Suprapubic skin (tissue), 4 donors: Measurements from ENCODE around the gene GGA3. TPM values are rescaled to one million over a fixed set of nuclear protein-coding genes. Genes with fewer than 3 reads are reported as not detected.

Experiments used
- DNase-seq, 2 donors: peaks; one replicate each; pipeline ENCODE4 v3.0.0-alpha.2; 2019; ENCODE audit warnings: low spot score in 2 of 2
- H3K27ac ChIP-seq: fragments of 200-600 bp; sonication (generic); one replicate; pipeline ENCODE4 v1.5.1; 2019
- H3K27me3 ChIP-seq: fragments of 200-600 bp; sonication (generic); one replicate; pipeline ENCODE4 v1.5.1; 2019
- H3K36me3 ChIP-seq: fragments of 200-600 bp; sonication (generic); one replicate; pipeline ENCODE4 v1.5.1; 2019
- H3K4me1 ChIP-seq: fragments of 200-600 bp; sonication (generic); one replicate; pipeline ENCODE4 v1.5.1; 2019
- H3K4me3 ChIP-seq: fragments of 200-600 bp; sonication (generic); one replicate; pipeline ENCODE4 v1.5.1; 2019; ENCODE audit warnings: mild to moderate bottlenecking
- H3K9me3 ChIP-seq: fragments of 200-600 bp; sonication (generic); one replicate; pipeline ENCODE4 v1.5.1; 2019
- CTCF ChIP-seq, 2 donors: fragments of 200-600 bp in 1 of 2; fragments of 450-650 bp in 1 of 2; sonication (generic) in 1 of 2; IDR thresholded peaks; one replicate each; pipeline ENCODE4 v1.5.1; 2016 to 2019; ENCODE audit warnings: antibody characterized with exemption in 2 of 2, mild to moderate bottlenecking in 1 of 2, moderate library complexity in 1 of 2
- EP300 ChIP-seq: sonication (generic); formaldehyde crosslinking; IDR thresholded peaks from one replicate; pipeline ENCODE4 v1.6.1; 2017; ENCODE audit warnings: antibody characterized with exemption
- POLR2A ChIP-seq, 2 donors: fragments of 450-650 bp; IDR thresholded peaks; one replicate each; pipeline ENCODE4 v1.6.1; 2017; ENCODE audit warnings: antibody characterized with exemption in 2 of 2, mild to moderate bottlenecking in 2 of 2, moderate library complexity in 2 of 2
- POLR2AphosphoS5 ChIP-seq, 3 donors: sonication (generic); formaldehyde crosslinking; IDR thresholded peaks; one replicate each; pipeline ENCODE4 v1.6.1; 2017; ENCODE audit warnings: antibody characterized with exemption in 3 of 3
- WGBS: methylation state at CpG from one replicate; pipeline ENCODE4 v1.1.5; 2018; 5-methylcytosine and 5-hydroxymethylcytosine counted together
- total RNA-seq, 4 donors: library from RNA; depleted of rRNA; stranded (reverse); fragments of >200 nt; gene quantifications; one replicate each; pipeline ENCODE4 v1.1.0, GENCODE V29; 2016

The GGA3 gene
- total RNA-seq, 4 donors from 2014 or later, result 27.0 to 68.8 (median 35.3) TPM

- Histone ChIP-seq H3K4me1 (peaks cover 30% of the 10 kb centered on the region), H3K4me3 (no peak overlapping the region), H3K36me3 (peaks cover 99% of the 10 kb centered on the region), H3K27me3 (no peaks in the 10 kb centered on the region), H3K27ac (peak overlapping the region; percentile 51), H3K9me3 (no peaks in the 10 kb centered on the region)
- DNase-seq, result no peak
- TF ChIP-seq EP300, result no peak
- peak in 1 of 2 donors; percentile 49 for TF ChIP-seq CTCF (IDR thresholded peaks at IDR 0.05)
- 75% methylated on average over 16 of the region's 23 CpGs for WGBS
Measured at GRCh38 chr17:75240394-75241142, 20.8 kb downstream of the GGA3 start.

- H3K27me3 ChIP-seq, result no peaks in the 10 kb centered on the region
- H3K4me1 ChIP-seq, result peaks cover 25% of the 10 kb centered on the region
- peaks cover 99% of the 10 kb centered on the region for H3K36me3 ChIP-seq
- no peak overlapping the region for H3K4me3 ChIP-seq
- 77% methylated on average over 20 of the region's 23 CpGs for WGBS
- no peak overlapping the region for H3K27ac ChIP-seq
- TF ChIP-seq CTCF (IDR thresholded peaks at IDR 0.05), result no peak
- TF ChIP-seq POLR2A (IDR thresholded peaks at IDR 0.05), result no peak
- no peak for TF ChIP-seq POLR2AphosphoS5 (IDR thresholded peaks at IDR 0.05)
- no peak for TF ChIP-seq EP300
- no peaks in the 10 kb centered on the region for H3K9me3 ChIP-seq
- no peak for DNase-seq
Measured at GRCh38 chr17:75239778-75240393, 21.5 kb downstream of the GGA3 start.

GRCh38 chr17:75239214-75239613 lies 22.2 kb downstream of the GGA3 start:
- TF ChIP-seq POLR2AphosphoS5 (IDR thresholded peaks at IDR 0.05) (no peak), CTCF (IDR thresholded peaks at IDR 0.05) (no peak), POLR2A (IDR thresholded peaks at IDR 0.05) (no peak), EP300 (no peak)
- Histone ChIP-seq H3K27ac (no peak overlapping the region), H3K36me3 (peaks cover 99% of the 10 kb centered on the region), H3K9me3 (no peaks in the 10 kb centered on the region), H3K27me3 (no peaks in the 10 kb centered on the region), H3K4me3 (no peak overlapping the region), H3K4me1 (peaks cover 23% of the 10 kb centered on the region)
- DNase-seq, result no peak
- WGBS, result 91% methylated on average over 9 of the region's 12 CpGs

- DNase-seq, result no peak
Measured at GRCh38 chr17:75238684-75239191, 22.7 kb downstream of the GGA3 start.

More at GRCh38 chr17:75238684-75239191, 22.7 kb downstream of the GGA3 start:
- WGBS, result 53% methylated on average over 13 of the region's 13 CpGs
- Histone ChIP-seq H3K36me3 (peaks cover 99% of the 10 kb centered on the region), H3K4me1 (peaks cover 23% of the 10 kb centered on the region), H3K27ac (no peak overlapping the region), H3K27me3 (no peaks in the 10 kb centered on the region), H3K4me3 (no peak overlapping the region), H3K9me3 (no peaks in the 10 kb centered on the region)
- TF ChIP-seq POLR2A (IDR thresholded peaks at IDR 0.05), result no peak
- TF ChIP-seq CTCF (IDR thresholded peaks at IDR 0.05), result peak; percentile 30 to 79
